Measurements from ENCODE around the gene CYP2W1. TPM values are rescaled to one million over a fixed set of nuclear protein-coding genes. Genes with fewer than 3 reads are reported as not detected.

The CYP2W1 gene
- total and polyA plus RNA-seq, 3 donors from 2014 or later, result 0.61 to 1.2 (median 0.71) TPM

GRCh38 chr7:946256-946996, 36.6 kb upstream of the CYP2W1 start:
- intact Hi-C loops (cut with DNase I; ENCODE audit: low total_unique reads), result no loop called here
- H3K27ac ChIP-seq, result no peak overlapping the region
- TF ChIP-seq, protein P1, sequence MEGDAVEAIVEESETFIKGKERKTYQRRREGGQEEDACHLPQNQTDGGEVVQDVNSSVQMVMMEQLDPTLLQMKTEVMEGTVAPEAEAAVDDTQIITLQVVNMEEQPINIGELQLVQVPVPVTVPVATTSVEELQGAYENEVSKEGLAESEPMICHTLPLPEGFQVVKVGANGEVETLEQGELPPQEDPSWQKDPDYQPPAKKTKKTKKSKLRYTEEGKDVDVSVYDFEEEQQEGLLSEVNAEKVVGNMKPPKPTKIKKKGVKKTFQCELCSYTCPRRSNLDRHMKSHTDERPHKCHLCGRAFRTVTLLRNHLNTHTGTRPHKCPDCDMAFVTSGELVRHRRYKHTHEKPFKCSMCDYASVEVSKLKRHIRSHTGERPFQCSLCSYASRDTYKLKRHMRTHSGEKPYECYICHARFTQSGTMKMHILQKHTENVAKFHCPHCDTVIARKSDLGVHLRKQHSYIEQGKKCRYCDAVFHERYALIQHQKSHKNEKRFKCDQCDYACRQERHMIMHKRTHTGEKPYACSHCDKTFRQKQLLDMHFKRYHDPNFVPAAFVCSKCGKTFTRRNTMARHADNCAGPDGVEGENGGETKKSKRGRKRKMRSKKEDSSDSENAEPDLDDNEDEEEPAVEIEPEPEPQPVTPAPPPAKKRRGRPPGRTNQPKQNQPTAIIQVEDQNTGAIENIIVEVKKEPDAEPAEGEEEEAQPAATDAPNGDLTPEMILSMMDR (IDR thresholded peaks at IDR 0.05), result no peak
- TF ChIP-seq POLR2A (IDR thresholded peaks at IDR 0.05), result no peak

GRCh38 chr7:947391-948210, 35.4 kb upstream of the CYP2W1 start:
- intact Hi-C loops (cut with DNase I; ENCODE audit: low total_unique reads), result no loop called here
- H3K9me3 ChIP-seq, result no peaks in the 10 kb centered on the region
- 90% methylated on average over 29 to 37 of the region's 37 CpGs for WGBS, 2 donors
- no peaks in the 10 kb centered on the region for H3K27me3 ChIP-seq
- H3K36me3 ChIP-seq (ENCODE audit: low read depth, missing control alignments), result no peaks in the 10 kb centered on the region
- DNase-seq, result no peak
- no peak overlapping the region for H3K27ac ChIP-seq
- no peak overlapping the region for H3K4me3 ChIP-seq
- TF ChIP-seq, protein P1 (IDR thresholded peaks at IDR 0.05), result no peak
- TF ChIP-seq POLR2A (IDR thresholded peaks at IDR 0.05), result no peak
- no peaks in the 10 kb centered on the region for H3K4me1 ChIP-seq

More at GRCh38 chr7:946256-946996, 36.6 kb upstream of the CYP2W1 start:
- Histone ChIP-seq H3K27me3 (no peaks in the 10 kb centered on the region), H3K9me3 (no peaks in the 10 kb centered on the region), H3K4me3 (no peak overlapping the region), H3K36me3 (ENCODE audit: low read depth, missing control alignments) (no peaks in the 10 kb centered on the region), H3K4me1 (no peaks in the 10 kb centered on the region)
- DNase-seq, result no peak
- 81 to 87% methylated on average over 22 to 29 of the region's 29 CpGs for WGBS, 2 donors

DNA sequence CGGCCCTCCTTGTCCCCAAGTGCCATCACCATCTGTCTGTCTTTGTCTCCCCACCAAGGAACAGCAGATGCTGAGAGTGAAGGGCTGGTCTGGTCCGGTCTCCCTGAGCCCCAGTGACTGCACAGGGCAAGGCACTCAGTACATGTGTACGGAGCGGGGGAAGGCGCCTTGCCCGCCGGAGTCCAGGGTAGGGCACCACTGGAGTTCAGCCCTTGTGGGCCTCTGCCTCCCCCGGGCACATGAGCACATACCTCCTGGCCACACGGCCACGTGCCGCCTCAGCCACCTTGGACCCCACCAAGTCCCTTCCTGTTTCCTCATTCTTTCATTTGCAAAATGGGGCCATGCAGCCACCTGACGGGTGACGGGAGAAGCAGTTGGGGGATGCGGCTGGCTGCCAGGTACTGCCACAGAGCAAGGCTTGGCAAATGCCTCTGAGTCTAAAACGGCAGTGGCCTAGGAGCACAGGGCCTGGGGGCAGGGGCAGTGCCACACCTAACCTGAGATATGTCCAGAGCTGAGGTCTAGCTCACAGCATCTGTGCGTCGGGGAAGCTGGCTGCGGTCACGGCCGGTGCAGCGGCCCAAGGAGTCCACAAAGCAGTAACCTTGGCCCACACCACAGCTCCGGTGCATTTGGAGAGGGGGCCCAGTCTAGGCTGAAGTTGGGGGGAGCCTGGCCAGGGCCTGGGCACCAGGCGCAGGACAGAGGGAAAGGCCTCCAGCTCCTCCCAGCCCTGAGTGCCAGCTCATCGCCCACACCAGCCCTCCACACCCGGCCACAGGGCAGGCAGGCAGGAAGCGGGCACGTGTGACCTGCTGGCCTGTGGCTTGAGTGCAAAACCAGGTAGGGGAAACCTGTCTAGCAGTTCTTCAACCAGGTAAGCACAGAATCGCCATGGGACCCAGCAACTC, 33.7 kb upstream of the CYP2W1 start:
- no peaks in the 10 kb centered on the region for H3K36me3 ChIP-seq (ENCODE audit: low read depth, missing control alignments)
- intact Hi-C loops (cut with DNase I; ENCODE audit: low total_unique reads), result no loop called here
- H3K27me3 ChIP-seq, result no peaks in the 10 kb centered on the region
- no peaks in the 10 kb centered on the region for H3K4me1 ChIP-seq
- no peak overlapping the region for H3K4me3 ChIP-seq
- DNase-seq, result no peak
- 91 to 92% methylated on average over 24 to 28 of the region's 28 CpGs for WGBS, 2 donors
- H3K9me3 ChIP-seq, result no peaks in the 10 kb centered on the region
- no peak overlapping the region for H3K27ac ChIP-seq
- TF ChIP-seq, protein P1 (IDR thresholded peaks at IDR 0.05), result no peak
- TF ChIP-seq POLR2A (IDR thresholded peaks at IDR 0.05), result no peak

DNA sequence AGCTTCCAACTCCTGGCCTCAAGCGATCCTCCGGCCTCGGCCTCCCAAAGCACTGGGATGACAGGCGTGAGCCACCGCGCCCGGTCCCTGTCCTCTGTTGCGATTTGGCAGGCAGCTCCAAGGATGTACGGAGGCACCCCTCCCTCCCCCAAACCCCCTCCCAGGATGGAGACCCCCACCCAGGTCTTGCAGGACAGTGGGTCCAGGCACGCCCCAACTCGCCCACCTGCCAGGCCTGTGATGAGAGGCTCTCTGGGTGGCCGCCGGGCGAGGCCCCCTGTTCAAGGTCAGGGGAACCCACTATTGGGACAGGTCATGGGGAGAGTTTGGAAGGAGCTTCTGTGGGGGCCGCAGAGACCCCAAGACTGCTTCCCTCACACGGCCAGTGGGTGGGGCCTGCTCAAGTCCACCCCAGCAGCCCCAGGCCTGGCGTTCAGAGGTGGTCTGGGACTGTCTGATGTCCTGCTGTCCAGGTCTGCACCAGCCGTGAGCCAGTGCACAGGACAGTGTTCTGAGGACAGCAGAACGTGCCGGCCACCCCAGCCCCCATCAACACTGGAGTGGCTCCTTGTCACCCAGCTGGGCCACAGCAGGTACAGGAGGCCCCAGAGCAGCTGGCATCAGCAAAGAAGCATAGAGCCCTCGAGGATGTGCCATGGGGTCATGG, 31.0 kb upstream of the CYP2W1 start:
- WGBS, 2 donors, result 89 to 95% methylated on average over 10 to 21 of the region's 21 CpGs

More for the DNA sequence above, 31.0 kb upstream of the CYP2W1 start:
- DNase-seq, result no peak
- Histone ChIP-seq H3K9me3 (no peaks in the 10 kb centered on the region), H3K27me3 (no peaks in the 10 kb centered on the region), H3K36me3 (ENCODE audit: low read depth, missing control alignments) (no peaks in the 10 kb centered on the region), H3K4me1 (no peaks in the 10 kb centered on the region), H3K27ac (no peak overlapping the region), H3K4me3 (no peak overlapping the region)
- intact Hi-C loops (cut with DNase I; ENCODE audit: low total_unique reads), result no loop called here
- TF ChIP-seq POLR2A (IDR thresholded peaks at IDR 0.05), result no peak
- TF ChIP-seq, protein P1 (IDR thresholded peaks at IDR 0.05), result no peak
